K562 (cell line): ENCODE results near the gene EVI5L. TPM values are rescaled to one million over a fixed set of nuclear protein-coding genes. Genes with fewer than 3 reads are reported as not detected.

Experiments
- CCAR2 ChIP-seq: fragments of 200-400 bp; formaldehyde crosslinking; IDR thresholded peaks from 2 replicates; pipeline ENCODE4 v1.6.1; 2017; ENCODE audit warnings: mild to moderate bottlenecking, low read depth, low read length
- CEBPB ChIP-seq: fragments of 450-650 bp; IDR thresholded peaks from 2 replicates; pipeline ENCODE4 v1.6.1; 2016; ENCODE audit warnings: missing genetic modification characterization, missing compliant biosample characterization
- E4F1 ChIP-seq: fragments of 250-450 bp; sonication (Bioruptor Pico); IDR thresholded peaks from 2 replicates; pipeline ENCODE4 v1.5.0; 2021; ENCODE audit warnings: mild to moderate bottlenecking, borderline replicate concordance
- ERF ChIP-seq: fragments of 450-650 bp; formaldehyde crosslinking; IDR thresholded peaks from 2 replicates; pipeline ENCODE4 v1.4.0; 2020; ENCODE audit warnings: mild to moderate bottlenecking, mixed read lengths
- ETS1 ChIP-seq: conservative IDR thresholded peaks from 2 replicates; pipeline ENCODE4 v1.6.1; 2011; ENCODE audit warnings: low read depth, mild to moderate bottlenecking, low read length; ENCODE audit not compliant: control insufficient read depth
- HDAC3 ChIP-seq: fragments of 450-650 bp; IDR thresholded peaks from 2 replicates; pipeline ENCODE4 v1.6.1; 2018; ENCODE audit warnings: borderline replicate concordance, mild to moderate bottlenecking, moderate library complexity; ENCODE audit not compliant: partially characterized antibody
- HMBOX1 ChIP-seq: sonication (generic); IDR thresholded peaks from 2 replicates; pipeline ENCODE4 v1.6.1; 2016
- IRF2 ChIP-seq: sonication (generic); formaldehyde crosslinking; IDR thresholded peaks from 2 replicates; pipeline ENCODE4 v1.8.1; 2022; ENCODE audit warnings: mild to moderate bottlenecking, missing genetic modification reagents
- KAT7 ChIP-seq: sonication (generic); formaldehyde crosslinking; IDR thresholded peaks from 2 replicates; pipeline ENCODE4 v1.8.0; 2022; ENCODE audit warnings: missing genetic modification reagents, mild to moderate bottlenecking, borderline replicate concordance
- L3MBTL2 ChIP-seq: fragments of 450-650 bp; IDR thresholded peaks from 2 replicates; pipeline ENCODE4 v1.6.1; 2016; ENCODE audit warnings: mild to moderate bottlenecking, moderate library complexity
- MAX ChIP-seq: sonication (generic); formaldehyde crosslinking; IDR thresholded peaks from 2 replicates; pipeline ENCODE4 v1.9.0; 2022; ENCODE audit warnings: mild to moderate bottlenecking, missing genetic modification reagents
- PCBP1 ChIP-seq: fragments of 200-400 bp; formaldehyde crosslinking; IDR thresholded peaks from 2 replicates; pipeline ENCODE4 v1.6.1; 2018; ENCODE audit warnings: mild to moderate bottlenecking, low read depth, low read length; ENCODE audit not compliant: poor library complexity, severe bottlenecking
- PHF20 ChIP-seq: fragments of 450-650 bp; IDR thresholded peaks from 2 replicates; pipeline ENCODE4 v1.6.1; 2018; ENCODE audit not compliant: partially characterized antibody
- RBM14 ChIP-seq: fragments of 200-400 bp; formaldehyde crosslinking; IDR thresholded peaks from 2 replicates; pipeline ENCODE4 v1.6.1; 2018; ENCODE audit warnings: low read depth, mild to moderate bottlenecking, low read length, moderate library complexity, borderline replicate concordance; ENCODE audit not compliant: insufficient read depth
- RBM25 ChIP-seq: fragments of 200-400 bp; formaldehyde crosslinking; IDR thresholded peaks from 2 replicates; pipeline ENCODE4 v1.6.1; 2018; ENCODE audit warnings: low read length, low read depth, moderate library complexity; ENCODE audit not compliant: severe bottlenecking
- SP1 ChIP-seq: sonication (generic); formaldehyde crosslinking; IDR thresholded peaks from 2 replicates; pipeline ENCODE4 v1.8.1; 2022; ENCODE audit warnings: mild to moderate bottlenecking, missing genetic modification reagents
- THAP7 ChIP-seq: fragments of 250-450 bp; sonication (Bioruptor Pico); IDR thresholded peaks from 2 replicates; pipeline ENCODE4 v1.5.0; 2021
- ZBTB9 ChIP-seq: fragments of 450-650 bp; formaldehyde crosslinking; IDR thresholded peaks from 2 replicates; pipeline ENCODE4 v1.4.0; 2020; ENCODE audit warnings: mild to moderate bottlenecking, moderate library complexity
- ZNF165 ChIP-seq: fragments of 250-450 bp; sonication (Bioruptor Pico); IDR thresholded peaks from 2 replicates; pipeline ENCODE4 v1.4.0; 2020; ENCODE audit warnings: borderline replicate concordance
- ZNF444 ChIP-seq: fragments of 250-450 bp; sonication (Bioruptor Pico); IDR thresholded peaks from 2 replicates; pipeline ENCODE4 v1.4.0; 2020; ENCODE audit warnings: mild to moderate bottlenecking, moderate library complexity
- ZNF778 ChIP-seq: fragments of 450-650 bp; formaldehyde crosslinking; IDR thresholded peaks from 2 replicates; pipeline ENCODE4 v1.4.0; 2020; ENCODE audit warnings: mild to moderate bottlenecking, moderate library complexity
- polyA plus RNA-seq, 8 experiments: library from polyadenylated mRNA; depleted of rRNA in 4 of 8; stranded (reverse) in 5 of 8; unstranded in 3 of 8; fragments of >200 nt; fragmentation: Nextera tagmentation in 2 of 8; fragmentation: Illumina TruSeq in 1 of 8; extraction: Ambion mirVana in 2 of 8; extraction: Trizol in 1 of 8; gene quantifications; 2 replicates each; pipeline versions ENCODE4 v1.2.1 to v1.2.3, GENCODE V29; 2011 to 2014; ENCODE audit warnings: inconsistent platforms in 1 of 8, missing spikeins in 1 of 8
- total RNA-seq, 7 experiments: library from RNA; depleted of rRNA in 6 of 7; stranded (reverse); fragments of >200 nt in 6 of 7; fragmentation: Illumina TruSeq in 2 of 7; extraction: Trizol in 2 of 7; gene quantifications; 2 replicates each; pipeline versions ENCODE4 v1.2.1 to v1.2.3, GENCODE V29; 2011 to 2021; ENCODE audit warnings: low replicate concordance in 1 of 7

EVI5L gene
- total and polyA plus RNA-seq, 9 of the 15 experiments (the other 6 are each of a cell fraction or from before 2014, with no cell fraction given): 0.69 to 1.8 (median 1.2) TPM; not detected in 2

GRCh38 chr19:7861619-7862412 lies 31.8 kb downstream of the EVI5L start (continued):
- TF ChIP-seq ZBTB9: no peak
- TF ChIP-seq HMBOX1: no peak
- TF ChIP-seq RBM14: no peak
- TF ChIP-seq E4F1 (CRISPR knock-in tag): no peak
- TF ChIP-seq PCBP1: no peak
- no peak for TF ChIP-seq CCAR2
- no peak for TF ChIP-seq ZNF165 (CRISPR knock-in tag)
- no peak for TF ChIP-seq RBM25
- TF ChIP-seq PHF20: no peak
- TF ChIP-seq L3MBTL2: 0 out of 2 replicates have a peak, but pooled peaks have one; percentile 18
- no peak for TF ChIP-seq CEBPB (tag)
- no peak for TF ChIP-seq THAP7 (CRISPR knock-in tag)
- TF ChIP-seq ETS1: no peak
- no peak for TF ChIP-seq IRF2
- no peak for TF ChIP-seq ZNF444 (CRISPR knock-in tag)
- TF ChIP-seq ZNF778 (CRISPR knock-in tag): no peak
- 0 out of 2 replicates have a peak, but pooled peaks have one; percentile 1 for TF ChIP-seq SP1 (CRISPR knock-in tag)
- TF ChIP-seq HDAC3: no peak
- TF ChIP-seq ERF (CRISPR knock-in tag): no peak
- peak; percentile 79 for TF ChIP-seq MAX (CRISPR knock-in tag)
- TF ChIP-seq KAT7 (CRISPR knock-in tag): no peak
